Endometrium (tissue), 2 donors: Measurements from ENCODE around the gene ZMYND11.
"Not testable (repeated sequence)": the region's sequence is repeated elsewhere in the genome, so short reads cannot be mapped to it uniquely, and the experiment has no call there.

Source experiments
- FAIRE-seq: peaks from 2 replicates; lab custom pipeline; 2012; peaks lifted over from hg19 to GRCh38; lab: Jason Lieb, UNC
- donor health status: control.
- donor health status: control.

The ZMYND11 gene

DNA sequence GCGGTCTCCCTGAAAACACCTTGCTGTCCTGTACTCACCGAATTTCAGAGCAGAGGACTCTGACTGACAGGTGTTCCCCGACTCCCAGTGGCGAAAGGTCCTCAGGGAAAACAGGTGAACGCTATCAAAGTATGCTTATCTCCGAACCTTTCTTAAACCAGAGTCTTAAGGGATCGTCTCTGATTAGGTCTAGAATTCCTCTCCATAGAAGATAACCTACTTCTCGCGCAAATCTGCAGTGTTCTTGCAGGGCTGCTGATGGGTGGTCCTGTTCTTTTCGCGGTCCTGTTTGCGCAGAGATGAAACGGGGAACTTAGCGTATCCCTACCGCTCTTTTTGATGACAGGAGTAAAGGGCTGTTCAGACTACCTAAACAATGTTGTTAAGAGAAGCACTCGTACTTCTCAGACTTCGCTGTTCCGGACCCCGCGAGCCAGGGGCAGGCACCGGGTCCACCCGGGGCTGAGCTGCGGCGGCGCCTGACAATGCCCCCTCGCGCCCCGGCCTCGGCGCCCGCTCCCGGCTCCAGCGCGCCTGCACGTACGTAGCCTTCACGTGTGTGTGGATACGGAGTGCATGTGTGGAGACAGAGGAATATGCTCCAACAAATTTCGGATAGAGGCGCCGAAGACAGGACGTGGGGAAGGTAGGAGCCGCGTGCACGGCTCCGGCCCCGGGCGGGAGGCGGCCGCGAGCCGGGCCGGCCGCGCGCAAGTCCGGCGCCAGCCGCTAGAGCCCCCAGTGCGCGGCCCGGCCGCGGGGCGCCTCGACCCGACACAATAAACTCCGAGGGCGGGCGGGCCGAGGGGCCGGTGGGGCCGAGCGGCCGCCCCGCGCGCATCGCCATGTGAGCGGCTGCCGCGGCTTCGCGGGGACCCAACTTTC lies 766 bp upstream of the ZMYND11 start:
- no peak for FAIRE-seq

DNA sequence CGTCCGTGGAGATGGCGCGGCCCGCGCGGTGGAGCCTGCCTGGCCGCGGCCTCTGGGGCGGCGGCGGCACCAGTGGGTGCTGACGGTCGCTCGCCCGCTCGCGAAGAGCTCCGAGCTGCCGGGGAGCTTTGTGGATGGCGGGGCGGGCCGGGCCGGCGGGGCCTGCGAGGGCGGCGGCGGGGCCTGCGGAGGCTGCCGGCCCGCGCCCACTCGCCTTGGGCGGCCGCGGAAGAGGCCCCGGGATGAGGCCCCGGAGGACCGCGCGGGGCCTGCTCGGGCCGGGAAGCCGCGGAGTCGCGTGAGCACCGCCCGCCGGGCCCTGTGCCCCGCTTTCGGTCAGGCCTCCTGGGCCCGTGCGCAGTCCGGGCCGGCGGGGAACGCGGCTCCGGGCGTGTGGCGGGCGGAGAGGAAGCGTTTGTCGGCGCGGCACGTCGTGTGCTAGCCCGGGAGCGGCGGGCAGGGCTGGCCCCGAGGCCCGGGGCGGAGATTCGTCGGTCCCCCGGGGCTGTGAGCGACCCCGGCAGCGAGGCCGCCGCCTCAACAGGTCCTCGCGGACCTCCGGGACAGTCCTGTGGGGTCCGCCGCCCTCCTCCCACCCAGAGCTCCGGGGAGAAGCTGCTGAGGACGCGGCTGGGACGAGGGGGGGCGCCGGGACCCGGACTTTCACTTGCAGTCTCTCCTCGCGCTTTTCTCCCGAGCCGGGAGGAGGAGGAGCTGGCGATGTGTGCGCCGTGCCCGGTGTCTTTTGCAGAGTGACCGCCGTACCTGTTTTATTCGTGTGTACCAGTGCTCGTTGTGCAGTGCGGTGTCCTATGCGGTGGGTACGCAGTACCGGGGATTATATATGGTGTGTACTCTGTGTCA lies 578 bp downstream of the ZMYND11 start:
- no peak for FAIRE-seq

DNA sequence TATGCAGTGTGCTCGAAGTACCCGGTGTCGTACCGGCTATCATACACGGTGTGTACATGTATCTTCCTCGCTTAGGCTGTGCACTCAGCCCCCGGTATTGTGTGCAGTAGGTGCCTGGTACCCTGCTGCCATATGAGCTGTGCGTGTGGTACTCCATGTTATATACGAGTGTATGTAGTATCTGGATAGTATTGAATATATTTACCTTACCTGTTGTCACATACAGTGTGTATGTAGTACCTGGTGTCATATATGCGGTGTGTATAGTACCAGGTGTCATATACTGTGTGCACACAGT lies 1.2 kb downstream of the ZMYND11 start:
- FAIRE-seq: no peak

DNA sequence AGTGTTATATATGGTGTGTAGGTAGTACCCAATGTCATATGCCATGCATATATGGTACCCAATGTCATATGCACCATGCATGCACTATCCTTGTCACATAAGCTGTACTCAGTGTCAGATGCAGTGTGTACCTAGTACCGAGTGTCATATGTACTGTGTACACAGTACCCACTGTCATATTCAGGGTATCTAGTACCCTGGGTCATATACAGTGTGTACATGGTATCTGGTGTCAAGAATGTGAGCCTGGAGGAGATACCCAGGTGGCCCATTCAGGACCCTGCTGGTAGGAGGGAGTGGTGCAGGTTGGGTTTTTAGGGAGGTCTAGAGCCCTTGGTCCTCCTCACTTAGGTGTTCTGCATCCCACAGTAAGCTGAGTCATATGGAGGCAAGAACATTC lies 1.8 kb downstream of the ZMYND11 start:
- no peak for FAIRE-seq

DNA sequence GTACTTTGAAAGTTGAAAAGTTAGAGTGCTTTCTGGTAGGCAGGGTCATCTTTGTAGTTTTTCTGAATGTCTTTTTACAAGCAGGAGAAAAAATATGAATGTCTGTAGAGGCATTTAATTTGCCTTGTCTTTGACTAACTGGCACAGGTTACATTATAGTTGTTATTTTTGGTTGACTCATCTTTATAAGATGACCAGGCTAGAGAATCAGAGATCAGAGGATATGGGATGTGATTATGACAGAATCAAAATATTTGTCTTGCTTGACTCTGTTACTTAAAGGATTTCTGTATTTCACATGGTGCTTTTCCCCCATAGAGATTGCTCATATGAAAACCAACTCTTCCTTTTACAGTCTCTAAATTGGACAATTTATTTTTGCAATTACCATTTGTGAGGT lies 2.4 kb downstream of the ZMYND11 start:
- no peak for FAIRE-seq

DNA sequence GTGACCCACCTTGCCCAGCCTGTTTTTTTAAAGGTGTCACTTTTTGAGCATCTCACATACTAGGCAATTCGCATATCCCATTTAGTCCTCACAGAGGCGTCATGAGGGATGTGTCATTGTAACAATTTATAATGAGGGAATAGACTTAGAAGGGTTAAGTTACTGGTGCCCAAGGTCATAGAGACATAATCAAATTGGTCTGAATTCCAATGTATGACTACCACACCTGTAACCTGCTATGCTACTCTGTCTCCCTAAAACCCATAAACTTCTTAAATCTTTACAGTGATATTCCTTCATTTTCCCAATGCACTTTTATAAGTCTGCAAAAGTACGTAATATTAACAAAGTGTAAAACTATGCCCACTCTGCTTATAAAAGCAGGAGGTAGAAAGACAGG lies 7.1 kb downstream of the ZMYND11 start:
- no peak for FAIRE-seq

DNA sequence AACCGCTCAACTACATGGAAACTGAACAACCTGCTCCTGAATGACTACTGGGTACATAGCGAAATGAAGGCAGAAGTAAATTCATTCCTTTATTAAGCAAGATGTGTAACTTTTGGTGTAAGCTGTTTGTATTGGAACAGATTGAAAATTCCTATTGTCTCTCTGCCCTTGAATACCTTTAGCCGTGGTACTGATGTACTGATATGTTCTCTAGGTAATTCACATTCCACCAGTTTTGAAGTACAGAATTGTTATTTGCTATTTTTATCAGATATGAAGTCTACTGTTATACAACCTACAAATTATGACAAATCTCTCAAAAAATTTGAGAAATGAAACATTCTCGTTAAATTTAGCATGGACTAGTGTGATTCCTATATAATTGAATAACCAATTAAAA lies 17.7 kb downstream of the ZMYND11 start:
- FAIRE-seq: no peak

DNA sequence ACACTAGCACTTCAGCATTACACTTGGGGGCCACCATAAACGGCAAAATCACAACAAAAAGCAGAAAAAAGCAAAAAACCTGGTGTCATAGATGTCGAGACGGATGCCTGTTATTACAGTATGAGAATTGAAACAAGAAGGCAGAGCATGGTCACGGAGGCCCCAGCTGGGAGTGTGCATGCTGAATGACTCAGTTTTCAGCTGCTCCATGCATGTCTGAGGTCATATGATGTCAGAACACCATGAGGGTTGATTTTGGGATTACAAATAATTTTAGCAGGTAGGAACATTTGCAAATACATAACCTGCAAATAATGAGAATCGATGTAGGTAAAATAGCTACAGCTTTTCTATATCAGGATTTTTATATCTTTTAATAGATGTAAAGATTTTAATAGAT lies 19.1 kb downstream of the ZMYND11 start:
- no peak for FAIRE-seq

DNA sequence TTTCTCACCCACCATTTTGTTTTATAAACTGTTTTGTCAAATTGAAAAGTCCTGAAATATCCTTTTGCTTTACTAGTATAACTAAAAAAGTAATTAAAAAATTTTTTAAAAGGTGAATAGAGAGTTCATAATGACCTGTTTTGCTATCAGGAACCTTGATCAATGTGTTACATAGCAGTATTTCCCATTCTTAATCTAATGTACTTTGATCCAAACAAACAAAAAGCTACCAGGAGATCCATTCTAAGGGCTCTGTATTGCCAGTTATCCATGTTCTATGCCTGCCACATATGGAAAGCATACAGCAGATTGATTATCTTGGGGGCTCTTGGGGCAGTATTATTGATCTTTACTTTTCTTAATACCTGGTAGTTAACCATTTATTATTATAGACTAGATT lies 32.1 kb downstream of the ZMYND11 start:
- FAIRE-seq: no peak

DNA sequence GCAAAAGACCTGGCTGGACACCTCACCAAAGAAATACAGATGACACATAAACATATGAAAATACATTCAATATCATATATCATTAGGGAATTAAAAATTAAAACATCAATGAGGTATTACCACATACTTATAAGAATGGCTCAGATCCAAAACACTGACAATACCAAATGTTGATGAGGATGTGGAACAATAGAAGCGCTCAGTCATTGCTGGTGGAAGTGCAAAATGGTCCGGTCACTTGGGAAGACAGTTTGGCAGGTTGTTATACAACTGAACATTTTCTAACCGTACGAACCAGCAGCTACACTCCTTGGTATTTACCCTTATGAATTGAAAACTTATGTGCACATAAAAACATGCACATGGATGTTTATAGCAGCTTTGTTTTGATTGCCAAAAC lies 38.5 kb downstream of the ZMYND11 start:
- no peak for FAIRE-seq

DNA sequence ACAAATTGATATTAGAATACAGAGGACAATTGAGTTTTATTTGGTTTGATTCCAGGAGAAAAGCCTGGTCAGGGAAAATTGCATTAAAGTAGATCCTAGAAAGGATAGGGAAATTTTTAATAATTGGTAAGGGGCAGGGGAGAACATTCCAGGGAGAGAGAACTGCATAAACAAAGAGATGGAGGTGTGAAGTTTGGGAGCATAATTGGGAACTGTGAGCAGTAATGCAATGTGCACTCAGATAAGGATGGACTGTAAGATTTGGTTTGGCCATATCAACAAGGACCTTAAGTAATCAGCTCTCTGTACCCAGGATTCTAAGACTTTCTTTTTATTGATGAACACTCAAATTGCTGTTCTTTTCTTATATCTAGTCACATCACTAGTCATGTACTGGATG lies 41.4 kb downstream of the ZMYND11 start:
- FAIRE-seq: no peak

DNA sequence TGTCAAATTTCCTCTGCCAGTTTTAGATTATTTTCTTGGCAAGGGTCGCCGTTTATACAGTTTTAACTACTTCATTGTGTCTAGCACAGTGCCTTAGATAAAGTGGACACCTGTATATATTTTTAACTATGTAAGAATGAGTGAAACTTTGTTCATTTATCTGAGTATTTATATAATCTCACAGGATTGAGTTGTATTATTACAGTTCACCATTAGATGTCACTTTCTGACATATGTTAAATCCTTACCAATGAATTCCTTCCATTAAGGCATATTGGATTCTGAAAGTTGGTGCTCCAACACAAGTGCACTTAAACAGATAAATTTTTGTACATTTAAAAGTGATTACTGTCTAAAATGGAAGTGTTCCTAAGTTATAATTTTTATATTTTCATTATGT lies 43.0 kb downstream of the ZMYND11 start:
- FAIRE-seq: peak; percentile 89

DNA sequence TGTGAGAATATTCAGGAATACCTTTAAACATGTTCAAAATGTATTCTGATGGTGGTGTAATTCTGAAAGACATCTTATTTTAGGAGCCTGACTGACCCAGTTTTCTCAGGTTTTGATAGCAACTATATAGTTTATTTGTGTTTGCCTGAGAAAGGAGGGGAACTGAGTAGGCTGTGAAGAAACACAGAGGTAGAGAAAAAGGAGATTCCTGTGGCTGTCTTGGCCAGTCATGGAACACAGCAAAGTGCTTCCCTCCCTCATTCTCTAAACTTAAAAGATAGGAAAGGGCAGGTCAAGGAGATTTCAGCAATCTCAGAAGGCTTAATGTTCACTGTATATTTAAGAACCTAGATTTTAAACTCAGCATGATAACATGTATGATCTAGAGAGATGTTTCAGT lies 43.5 kb downstream of the ZMYND11 start:
- FAIRE-seq: no peak

DNA sequence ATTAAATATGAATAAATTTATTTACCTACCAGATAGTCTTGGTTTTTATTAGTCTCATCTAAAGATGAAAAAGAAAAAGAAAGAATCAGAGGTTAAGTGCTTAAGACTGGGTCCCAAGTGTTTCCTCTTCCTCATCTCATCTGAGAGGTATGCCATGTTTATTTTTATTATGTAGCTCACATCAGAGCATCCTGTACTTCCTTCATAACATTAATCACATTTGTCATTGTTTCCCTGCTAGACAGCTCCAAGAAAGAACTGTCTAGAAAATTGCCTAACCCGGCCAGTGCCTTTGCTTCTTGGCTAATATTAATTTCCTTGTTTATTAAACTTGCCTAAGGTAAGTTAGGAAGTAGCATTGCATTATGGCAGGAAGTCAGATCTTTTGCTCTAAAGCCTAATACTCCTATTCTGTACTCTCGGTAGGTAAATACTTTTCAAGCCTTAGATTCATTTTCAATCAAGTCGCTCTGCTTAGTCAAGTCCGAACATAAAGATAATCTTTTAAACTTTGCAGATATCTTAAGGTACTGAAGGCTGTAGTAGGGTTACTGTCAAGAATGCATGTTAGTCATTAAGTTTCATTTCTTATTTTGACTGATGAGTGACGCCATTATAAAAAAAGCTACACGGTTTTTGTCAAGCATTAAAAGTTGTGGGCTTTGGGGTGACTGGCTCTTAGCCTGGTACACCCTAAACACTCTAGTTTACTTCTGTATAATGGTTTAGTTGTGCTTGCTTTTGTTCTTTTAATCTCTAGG lies 47.4 kb downstream of the ZMYND11 start:
- no peak for FAIRE-seq

DNA sequence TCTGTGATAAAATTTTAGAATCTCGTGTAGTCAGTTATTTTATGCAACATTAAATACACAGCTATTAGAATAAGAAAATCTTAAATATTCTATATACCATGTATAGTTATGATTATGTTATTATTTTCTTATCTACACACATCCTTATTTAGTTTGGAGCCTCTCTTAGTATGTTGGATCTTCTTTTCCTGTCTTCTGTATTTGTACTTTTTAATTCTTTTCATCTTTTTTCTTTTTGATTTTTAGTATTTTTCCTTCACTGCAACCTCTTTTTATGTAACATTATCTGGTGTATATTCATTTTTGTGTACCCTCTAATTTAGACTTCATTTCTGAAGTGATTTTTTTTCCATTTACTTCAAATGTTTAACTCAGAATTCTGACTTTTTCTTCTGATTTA lies 48.9 kb downstream of the ZMYND11 start:
- FAIRE-seq: no peak

DNA sequence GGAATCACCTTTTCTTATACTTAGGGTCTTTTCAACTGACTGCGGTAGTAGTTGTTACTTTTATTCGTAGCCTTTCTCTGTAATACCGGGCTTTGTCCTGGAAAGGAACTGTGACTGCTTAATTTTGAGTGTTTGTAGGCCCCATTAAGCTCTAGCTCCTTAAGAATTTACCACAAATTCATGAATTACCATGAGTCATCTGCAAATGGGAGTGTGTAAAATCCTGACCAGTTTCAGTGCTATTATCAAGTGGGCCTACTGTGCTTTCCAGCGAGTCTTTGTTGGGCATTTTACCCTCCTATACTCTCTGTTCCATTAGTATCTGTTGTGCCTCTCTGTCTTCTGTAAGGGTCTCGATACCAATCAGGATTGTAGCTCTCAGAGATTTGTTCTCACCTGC lies 49.7 kb downstream of the ZMYND11 start:
- FAIRE-seq: no peak

DNA sequence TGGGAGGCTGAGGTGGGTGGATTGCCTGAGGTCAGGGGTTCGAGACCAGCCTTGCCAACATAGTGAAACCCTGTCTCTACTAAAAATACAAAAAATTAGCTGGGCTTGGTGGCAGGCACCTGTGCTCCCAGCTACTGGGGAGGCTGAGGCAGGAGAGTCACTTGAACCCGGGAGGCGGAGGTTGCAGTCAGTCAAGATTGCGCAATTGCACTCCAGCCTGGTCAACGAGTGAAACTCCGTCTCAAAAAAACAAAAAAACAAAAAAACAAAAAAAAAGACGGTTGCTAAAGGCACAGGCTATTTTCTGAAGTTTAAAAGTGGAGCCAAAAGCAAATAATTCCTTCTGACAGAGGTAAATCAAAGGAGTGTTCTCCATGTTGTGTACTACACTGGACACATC lies 50.3 kb downstream of the ZMYND11 start:
- not testable (repeated sequence) for FAIRE-seq

DNA sequence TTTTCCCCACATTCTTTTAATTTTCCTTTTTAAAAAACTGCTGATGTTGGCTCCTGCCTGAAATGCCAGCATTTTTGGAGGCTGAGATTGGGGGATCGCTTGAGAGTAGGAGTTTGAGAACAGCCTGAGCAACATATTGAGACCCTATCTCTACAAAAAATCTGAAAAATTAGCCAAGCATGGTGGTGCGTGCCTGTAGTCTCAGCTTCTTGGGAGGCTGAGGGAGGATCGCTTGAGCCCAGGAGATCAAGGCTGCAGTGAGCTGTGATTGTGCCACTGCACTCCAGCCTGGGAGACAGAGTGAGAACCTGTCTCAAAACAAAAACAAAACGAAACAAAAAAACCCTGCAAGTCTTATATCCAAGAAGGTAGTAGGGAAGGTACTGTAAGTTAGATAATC lies 51.7 kb downstream of the ZMYND11 start:
- FAIRE-seq: no peak

DNA sequence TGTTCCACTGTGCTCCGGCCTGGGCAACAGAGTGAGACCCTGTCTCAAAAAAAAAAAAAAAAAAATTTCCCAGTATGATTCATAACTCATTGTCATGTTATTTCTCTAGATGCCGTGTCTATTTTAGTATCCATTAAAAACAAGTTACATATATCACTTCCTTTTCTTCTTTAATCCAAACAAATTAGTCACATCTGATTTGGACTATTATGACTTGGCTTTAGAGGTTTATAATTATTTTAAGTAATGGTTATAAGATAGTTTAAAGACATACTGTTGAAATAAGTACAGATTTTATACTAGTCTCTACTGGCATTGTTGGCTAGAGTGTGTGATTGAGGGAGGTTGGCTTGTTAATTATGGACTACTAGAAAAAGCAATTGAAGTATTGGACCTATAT lies 53.3 kb downstream of the ZMYND11 start:
- FAIRE-seq: no peak

DNA sequence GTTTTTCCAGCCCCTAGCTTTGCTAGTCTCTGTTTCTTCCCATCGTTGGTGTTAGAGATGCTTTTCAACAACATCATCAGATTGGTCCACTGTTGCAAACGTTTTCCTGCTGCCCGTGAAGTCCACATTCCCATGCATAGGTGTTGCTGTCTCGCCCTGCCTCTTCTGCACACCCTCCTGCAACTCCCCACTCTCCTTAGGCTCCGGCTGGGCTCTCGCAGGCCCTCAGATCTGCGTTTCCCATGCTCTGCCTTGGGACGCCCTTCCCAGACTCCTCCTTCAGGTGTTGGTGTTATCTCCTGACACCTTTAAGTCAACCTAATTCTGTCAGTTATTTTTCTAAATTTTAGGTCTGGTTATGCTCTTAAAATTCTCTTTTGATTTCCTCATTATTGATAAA lies 55.0 kb downstream of the ZMYND11 start:
- FAIRE-seq: no peak

DNA sequence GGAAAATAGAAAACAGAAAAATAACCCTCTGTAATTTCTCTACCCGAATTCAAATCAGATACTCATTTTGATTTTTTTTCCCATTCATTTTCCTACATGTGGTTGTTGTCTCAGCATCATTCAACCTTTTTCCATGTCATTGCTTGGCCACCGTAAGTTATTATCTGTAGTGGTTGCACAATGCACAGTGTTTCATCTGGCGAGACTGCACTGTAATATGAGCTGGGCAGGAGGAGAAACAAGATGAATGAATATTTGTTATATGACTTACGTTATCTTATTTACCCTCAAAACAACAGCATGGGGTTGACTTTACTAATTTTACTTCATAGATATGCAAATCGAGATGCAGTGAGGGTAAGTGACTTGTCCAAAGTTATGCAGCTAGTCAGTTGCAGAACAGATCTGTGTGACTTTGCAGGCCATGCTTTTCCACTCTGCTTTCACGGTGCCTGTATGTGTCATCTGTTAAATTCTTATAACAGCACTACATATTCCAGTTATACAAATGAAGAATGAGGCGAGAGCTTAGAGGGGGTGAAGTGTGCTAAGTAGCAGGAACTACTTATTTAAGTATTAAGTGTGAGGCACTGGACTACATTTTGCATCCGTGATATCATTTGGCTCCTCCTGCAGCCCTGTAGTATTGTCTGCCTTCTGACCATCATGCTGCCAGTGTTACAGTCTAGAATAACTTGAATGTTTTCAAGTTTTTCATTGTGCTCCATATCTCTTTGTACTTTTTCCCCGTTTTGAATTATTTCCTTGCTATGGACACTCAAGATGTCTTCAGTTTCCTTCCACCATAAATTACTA lies 56.7 kb downstream of the ZMYND11 start:
- FAIRE-seq: no peak

DNA sequence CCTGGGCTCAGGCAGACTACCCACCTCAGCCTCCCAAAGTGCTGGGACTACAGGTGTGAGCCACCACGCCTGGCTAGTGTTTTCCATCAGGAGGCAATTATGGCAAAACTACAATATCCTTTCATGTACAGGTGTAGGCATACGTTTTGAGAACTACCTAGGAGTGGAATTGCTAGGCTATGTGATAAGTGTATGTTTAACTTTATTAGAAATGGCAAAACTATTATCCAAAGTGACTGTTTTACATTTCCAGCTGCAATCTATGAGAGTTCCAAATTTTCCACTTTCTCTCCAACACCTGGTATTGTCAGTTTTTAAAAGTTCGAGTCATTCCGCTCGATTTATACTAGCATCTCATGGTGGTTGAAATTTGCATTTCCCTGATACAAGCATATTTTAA lies 59.0 kb downstream of the ZMYND11 start:
- FAIRE-seq: no peak
